Tibial nerve (tissue), 4 donors: ENCODE measurements around the gene FAM187B.

Experiments used
- EP300 ChIP-seq, 2 donors: sonication (generic); formaldehyde crosslinking; IDR thresholded peaks; one replicate each; pipeline ENCODE4 v1.6.1; 2017; ENCODE audit warnings: antibody characterized with exemption in 2 of 2, mild to moderate bottlenecking in 1 of 2
- POLR2A ChIP-seq, 2 donors: fragments of 450-650 bp; IDR thresholded peaks; one replicate each; pipeline ENCODE4 v1.6.1; 2017; ENCODE audit warnings: antibody characterized with exemption in 2 of 2, mild to moderate bottlenecking in 2 of 2, moderate library complexity in 2 of 2
- TF ChIP-seq, protein P1 (sequence below), 5 experiments: fragments of 200-600 bp in 3 of 5; fragments of 450-650 bp in 2 of 5; sonication (generic) in 3 of 5; IDR thresholded peaks; one replicate each; pipeline ENCODE4 v1.5.1; 2016 to 2019; ENCODE audit warnings: antibody characterized with exemption in 5 of 5, mild to moderate bottlenecking in 3 of 5, moderate library complexity in 2 of 5

DNA sequence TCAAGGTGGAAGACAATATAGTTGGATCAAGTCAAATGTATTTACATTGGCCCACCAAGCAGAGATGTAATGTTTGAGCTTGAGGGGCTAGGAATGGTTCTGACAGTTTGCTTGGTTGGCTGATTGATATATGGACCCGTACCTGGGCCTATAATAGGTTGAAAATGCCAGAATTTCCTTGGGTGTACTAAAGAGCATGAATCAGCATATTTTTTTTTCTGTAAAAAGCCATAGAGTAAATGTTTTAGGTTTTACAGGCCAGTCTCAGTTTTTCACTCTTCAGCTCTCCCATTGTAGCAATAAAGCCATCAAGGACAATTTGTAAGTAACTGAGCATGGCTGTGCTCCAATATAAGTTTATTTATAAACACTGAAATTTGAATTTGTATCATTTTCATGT is 47.2 kb downstream of the FAM187B start:
- TF ChIP-seq, protein P1, sequence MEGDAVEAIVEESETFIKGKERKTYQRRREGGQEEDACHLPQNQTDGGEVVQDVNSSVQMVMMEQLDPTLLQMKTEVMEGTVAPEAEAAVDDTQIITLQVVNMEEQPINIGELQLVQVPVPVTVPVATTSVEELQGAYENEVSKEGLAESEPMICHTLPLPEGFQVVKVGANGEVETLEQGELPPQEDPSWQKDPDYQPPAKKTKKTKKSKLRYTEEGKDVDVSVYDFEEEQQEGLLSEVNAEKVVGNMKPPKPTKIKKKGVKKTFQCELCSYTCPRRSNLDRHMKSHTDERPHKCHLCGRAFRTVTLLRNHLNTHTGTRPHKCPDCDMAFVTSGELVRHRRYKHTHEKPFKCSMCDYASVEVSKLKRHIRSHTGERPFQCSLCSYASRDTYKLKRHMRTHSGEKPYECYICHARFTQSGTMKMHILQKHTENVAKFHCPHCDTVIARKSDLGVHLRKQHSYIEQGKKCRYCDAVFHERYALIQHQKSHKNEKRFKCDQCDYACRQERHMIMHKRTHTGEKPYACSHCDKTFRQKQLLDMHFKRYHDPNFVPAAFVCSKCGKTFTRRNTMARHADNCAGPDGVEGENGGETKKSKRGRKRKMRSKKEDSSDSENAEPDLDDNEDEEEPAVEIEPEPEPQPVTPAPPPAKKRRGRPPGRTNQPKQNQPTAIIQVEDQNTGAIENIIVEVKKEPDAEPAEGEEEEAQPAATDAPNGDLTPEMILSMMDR (IDR thresholded peaks at IDR 0.05), result no peak
- TF ChIP-seq POLR2A (IDR thresholded peaks at IDR 0.05) (no peak), EP300 (IDR thresholded peaks at IDR 0.05) (no peak)
